Panc1 (cell line): ENCODE measurements around the gene SEC24A. TPM values are rescaled to one million over a fixed set of nuclear protein-coding genes. Genes with fewer than 3 reads are reported as not detected.
"Not testable (repeated sequence)": the region's sequence is repeated elsewhere in the genome, so short reads cannot be mapped to it uniquely, and the experiment has no call there.

Experiments
- ATAC-seq: fragments of 200-7000 bp; cut with Tn5 transposase; 2 replicates; pipeline ENCODE4 v1.9.1; 2020; ENCODE audit warnings: mild to moderate bottlenecking, moderate library complexity
- BruUV-seq: library from RNA; stranded (reverse); fragments of 400-500 nt; replicated peaks from 2 replicates; lab custom pipeline; 2021; lab: Mats Ljungman, UMichigan
- CTCF ChIA-PET: fragments of 300-600 bp; sonication (Branson Sonifier 250); formaldehyde crosslinking; loops from one replicate; lab custom pipeline; 2022; ENCODE audit warnings: antibody characterized with exemption; lab: Charles Lee
- POLR2A ChIA-PET: fragments of 300-600 bp; sonication (Branson Sonifier 250); formaldehyde crosslinking; loops from one replicate; lab custom pipeline; 2022; ENCODE audit warnings: antibody characterized with exemption; lab: Charles Lee
- DNase-seq: peaks from one replicate; pipeline ENCODE4 v3.0.0-alpha.2; 2010; ENCODE audit warnings: low read depth, low spot score
- H3K27ac ChIP-seq: 2 replicates; pipeline ENCODE4 v1.5.1; 2011; ENCODE audit warnings: mild to moderate bottlenecking, low read length, inconsistent platforms
- H3K27me3 ChIP-seq: fragments of 200-500 bp; sonication (Bioruptor generic); 2 replicates; pipeline ENCODE4 v1.6.0; 2014; ENCODE audit warnings: low read length, inconsistent platforms; ENCODE audit not compliant: control insufficient read depth, insufficient read depth
- H3K36me3 ChIP-seq: fragments of 200-500 bp; sonication (Bioruptor generic); 2 replicates; pipeline ENCODE4 v1.5.1; 2014; ENCODE audit warnings: inconsistent platforms, mild to moderate bottlenecking, low read length, moderate library complexity; ENCODE audit not compliant: control insufficient read depth, insufficient read depth
- H3K4me1 ChIP-seq: 2 replicates; pipeline ENCODE4 v1.5.1; 2011; ENCODE audit warnings: inconsistent platforms, mild to moderate bottlenecking, low read length, moderate library complexity; ENCODE audit not compliant: control insufficient read depth, insufficient read depth
- H3K4me3 ChIP-seq, 2 experiments: 2 replicates each; pipeline ENCODE4 v1.5.1; 2011 to 2012; ENCODE audit warnings: low read depth in 2 of 2, low read length in 2 of 2, mild to moderate bottlenecking in 2 of 2, inconsistent platforms in 1 of 2, moderate library complexity in 1 of 2
- H3K9me3 ChIP-seq: fragments of 200-500 bp; sonication (Bioruptor generic); 2 replicates; pipeline ENCODE4 v1.5.1; 2014; ENCODE audit warnings: low read depth, mild to moderate bottlenecking, inconsistent platforms, low read length, moderate library complexity; ENCODE audit not compliant: control insufficient read depth, insufficient read depth
- CTCF ChIP-seq: fragments of 450-650 bp; IDR thresholded peaks from 2 replicates; pipeline ENCODE4 v1.5.1; 2017; ENCODE audit warnings: mild to moderate bottlenecking
- POLR2AphosphoS5 ChIP-seq: IDR thresholded peaks from 2 replicates; pipeline ENCODE4 v1.6.1; 2012; ENCODE audit warnings: mild to moderate bottlenecking, low read depth, low read length, moderate library complexity
- SIN3A ChIP-seq: IDR thresholded peaks from 2 replicates; pipeline ENCODE4 v1.6.1; 2012; ENCODE audit warnings: low read depth, mild to moderate bottlenecking, low read length, moderate library complexity, borderline replicate concordance; ENCODE audit not compliant: insufficient read depth
- TCF7L2 ChIP-seq: IDR thresholded peaks from 2 replicates; pipeline ENCODE4 v1.6.1; 2011; ENCODE audit warnings: mild to moderate bottlenecking, low read depth, low read length, inconsistent platforms
- in situ Hi-C: cut with HindIII; loops from 2 replicates; pipeline ENCODE4 v1.10.0; 2016; ENCODE audit warnings: low sequenced_read_pairs, low pct_unique_long_range_greater_than_20kb
- intact Hi-C: fragments of 100-400 bp; cut with micrococcal nuclease; formaldehyde crosslinking; loops from one replicate; pipeline ENCODE4 v1.10.0; 2022; ENCODE audit not compliant: unreplicated experiment
- total RNA-seq: library from RNA; stranded (reverse); gene quantifications from one replicate; pipeline ENCODE4 v1.2.1, GENCODE V29; 2021; ENCODE audit not compliant: unreplicated experiment
- TF ChIP-seq, protein P1 (sequence below), 2 experiments: IDR thresholded peaks; 2 replicates each; pipeline ENCODE4 v1.6.1; 2011 to 2012; ENCODE audit warnings: low read depth in 2 of 2, control low read depth in 1 of 2, low read length in 1 of 2, mild to moderate bottlenecking in 1 of 2, moderate library complexity in 1 of 2; ENCODE audit not compliant: insufficient read depth in 1 of 2

Gene SEC24A
- total RNA-seq, 1 experiment from 2014 or later = 22.7 TPM

- TF ChIP-seq POLR2AphosphoS5 (no peak), CTCF (no peak)
- no TSS peak for BruUV-seq
- Histone ChIP-seq H3K9me3 (no peaks in the 10 kb centered on the region), H3K4me1 (no peaks in the 10 kb centered on the region), H3K4me3 (no peak overlapping the region), H3K27ac (no peak overlapping the region), H3K27me3 (no peaks in the 10 kb centered on the region), H3K36me3 (no peaks in the 10 kb centered on the region; the same call in 1 of the 2 replicates)
- intact Hi-C loops = no loop called here
- ATAC-seq (no peak), DNase-seq (no peak)
- CTCF ChIA-PET = no interaction called here
- in situ Hi-C loops = no loop called here
- POLR2A ChIA-PET = no interaction called here
These were observed 65.5 kb downstream of the SEC24A start for GRCh38 chr5:134714120-134714519.

DNA sequence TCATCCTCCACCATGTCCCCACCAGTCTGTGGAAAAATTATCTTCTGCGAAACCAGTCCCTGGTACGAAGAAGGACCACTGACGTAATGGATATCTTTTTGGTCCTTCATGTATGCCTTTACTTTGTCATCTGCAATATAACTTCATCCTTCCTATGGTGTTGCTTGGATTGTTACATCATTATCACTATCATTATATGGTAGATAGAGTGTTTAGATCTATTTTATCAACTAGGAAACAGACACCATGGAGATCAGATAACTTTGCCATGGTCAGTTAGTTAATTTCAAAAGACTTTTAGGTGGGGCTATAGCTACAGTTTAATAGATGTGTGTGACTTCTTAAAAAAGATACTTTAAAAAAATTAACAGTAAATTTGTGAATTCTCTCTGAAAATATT is 66.0 kb downstream of the SEC24A start:
- CTCF ChIA-PET = no interaction called here
- H3K27me3 ChIP-seq = no peaks in the 10 kb centered on the region

GRCh38 chr5:134715466-134715865 is 66.9 kb downstream of the SEC24A start:
- intact Hi-C loops, BruUV-seq, in situ Hi-C loops: not testable (repeated sequence)

More for the DNA sequence above, 66.0 kb downstream of the SEC24A start:
- Histone ChIP-seq H3K4me3 (no peak overlapping the region), H3K36me3 (no peaks in the 10 kb centered on the region; the same call in 1 of the 2 replicates), H3K9me3 (no peaks in the 10 kb centered on the region), H3K4me1 (no peaks in the 10 kb centered on the region), H3K27ac (no peak overlapping the region)
- in situ Hi-C loops = no loop called here
- intact Hi-C loops = no loop called here
- TF ChIP-seq POLR2AphosphoS5 = no peak
- TF ChIP-seq, protein P1, sequence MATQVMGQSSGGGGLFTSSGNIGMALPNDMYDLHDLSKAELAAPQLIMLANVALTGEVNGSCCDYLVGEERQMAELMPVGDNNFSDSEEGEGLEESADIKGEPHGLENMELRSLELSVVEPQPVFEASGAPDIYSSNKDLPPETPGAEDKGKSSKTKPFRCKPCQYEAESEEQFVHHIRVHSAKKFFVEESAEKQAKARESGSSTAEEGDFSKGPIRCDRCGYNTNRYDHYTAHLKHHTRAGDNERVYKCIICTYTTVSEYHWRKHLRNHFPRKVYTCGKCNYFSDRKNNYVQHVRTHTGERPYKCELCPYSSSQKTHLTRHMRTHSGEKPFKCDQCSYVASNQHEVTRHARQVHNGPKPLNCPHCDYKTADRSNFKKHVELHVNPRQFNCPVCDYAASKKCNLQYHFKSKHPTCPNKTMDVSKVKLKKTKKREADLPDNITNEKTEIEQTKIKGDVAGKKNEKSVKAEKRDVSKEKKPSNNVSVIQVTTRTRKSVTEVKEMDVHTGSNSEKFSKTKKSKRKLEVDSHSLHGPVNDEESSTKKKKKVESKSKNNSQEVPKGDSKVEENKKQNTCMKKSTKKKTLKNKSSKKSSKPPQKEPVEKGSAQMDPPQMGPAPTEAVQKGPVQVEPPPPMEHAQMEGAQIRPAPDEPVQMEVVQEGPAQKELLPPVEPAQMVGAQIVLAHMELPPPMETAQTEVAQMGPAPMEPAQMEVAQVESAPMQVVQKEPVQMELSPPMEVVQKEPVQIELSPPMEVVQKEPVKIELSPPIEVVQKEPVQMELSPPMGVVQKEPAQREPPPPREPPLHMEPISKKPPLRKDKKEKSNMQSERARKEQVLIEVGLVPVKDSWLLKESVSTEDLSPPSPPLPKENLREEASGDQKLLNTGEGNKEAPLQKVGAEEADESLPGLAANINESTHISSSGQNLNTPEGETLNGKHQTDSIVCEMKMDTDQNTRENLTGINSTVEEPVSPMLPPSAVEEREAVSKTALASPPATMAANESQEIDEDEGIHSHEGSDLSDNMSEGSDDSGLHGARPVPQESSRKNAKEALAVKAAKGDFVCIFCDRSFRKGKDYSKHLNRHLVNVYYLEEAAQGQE (IDR thresholded peaks at IDR 0.05; ENCODE audit: insufficient read depth in 1 of 2, low read depth in 2 of 2, low read length in 1 of 2) = no peak
- no peak for TF ChIP-seq TCF7L2
- no peak for TF ChIP-seq CTCF
- TF ChIP-seq SIN3A = no peak
- ATAC-seq (no peak), DNase-seq (no peak)
- POLR2A ChIA-PET = no interaction called here
- BruUV-seq = no TSS peak

More at GRCh38 chr5:134715466-134715865, 66.9 kb downstream of the SEC24A start:
- DNase-seq, CTCF ChIA-PET, H3K27ac ChIP-seq, ATAC-seq, POLR2A ChIA-PET, H3K9me3 ChIP-seq, H3K27me3 ChIP-seq, H3K4me1 ChIP-seq, H3K36me3 ChIP-seq, H3K4me3 ChIP-seq: not testable (repeated sequence)
